H1 (cell line): ENCODE results near the gene C19orf85. TPM values are rescaled to one million over a fixed set of nuclear protein-coding genes. Genes with fewer than 3 reads are reported as not detected.

Source experiments
- CTCF ChIA-PET: fragments of 300-600 bp; sonication (Branson Sonifier 250); formaldehyde crosslinking; loops from one replicate; lab custom pipeline; 2021; ENCODE audit not compliant: partially characterized antibody; lab: Charles Lee
- POLR2A ChIA-PET: fragments of 300-600 bp; sonication (Branson Sonifier 250); formaldehyde crosslinking; loops from one replicate; lab custom pipeline; 2021; ENCODE audit warnings: inconsistent platforms; ENCODE audit not compliant: partially characterized antibody; lab: Charles Lee
- DNase-seq, 2 experiments: peaks; one replicate each; pipeline versions ENCODE4 v3.0.0 to v3.0.0-alpha.2; 2010 to 2022; ENCODE audit warnings: low spot score in 2 of 2, low read depth in 1 of 2, mixed read lengths in 1 of 2
- FAIRE-seq: peaks from 2 replicates; lab custom pipeline; 2011; peaks lifted over from hg19 to GRCh38; lab: Jason Lieb, UNC
- H2AFZ ChIP-seq: 2 replicates; pipeline ENCODE4 v1.8.1; 2012; ENCODE audit warnings: low read length, inconsistent platforms
- H2AK5ac ChIP-seq: 2 replicates; pipeline ENCODE4 v1.6.1; 2013; ENCODE audit warnings: low read depth, low read length
- H2BK120ac ChIP-seq: replicated peaks from 2 replicates; pipeline ENCODE3; 2013; ENCODE audit warnings: low read depth, low read length, inconsistent platforms
- H2BK12ac ChIP-seq: 2 replicates; pipeline ENCODE4 v1.6.1; 2013; ENCODE audit warnings: low read depth, low read length
- H2BK15ac ChIP-seq: 2 replicates; pipeline ENCODE4 v1.6.1; 2013; ENCODE audit warnings: low read length
- H2BK20ac ChIP-seq: 2 replicates; pipeline ENCODE4 v1.6.1; 2013; ENCODE audit warnings: low read length
- H2BK5ac ChIP-seq: 2 replicates; pipeline ENCODE4 v1.6.1; 2013; ENCODE audit warnings: low read depth, low read length
- H3K14ac ChIP-seq: 2 replicates; pipeline ENCODE4 v1.6.1; 2013; ENCODE audit warnings: inconsistent platforms; ENCODE audit not compliant: insufficient read length
- H3K18ac ChIP-seq: 2 replicates; pipeline ENCODE4 v1.6.1; 2013; ENCODE audit warnings: low read length; ENCODE audit errors: extremely low read depth
- H3K23ac ChIP-seq: 2 replicates; pipeline ENCODE4 v1.6.1; 2013; ENCODE audit warnings: inconsistent platforms; ENCODE audit not compliant: insufficient read length
- H3K23me2 ChIP-seq: 2 replicates; pipeline ENCODE4 v1.6.1; 2013; ENCODE audit warnings: low read depth, low read length
- H3K27ac ChIP-seq: 2 replicates; pipeline ENCODE4 v1.6.1; 2011; ENCODE audit warnings: low read depth, low read length, inconsistent platforms
- H3K27me3 ChIP-seq, 4 experiments: replicated peaks in 1 of 4; 1 replicate in 1 of 4; 2 replicates in 3 of 4; pipeline versions ENCODE4 v1.6.1 to v1.8.1; 2011 to 2013; ENCODE audit warnings: low read length in 3 of 4, mild to moderate bottlenecking in 3 of 4, inconsistent platforms in 2 of 4, mixed read lengths in 2 of 4, moderate library complexity in 1 of 4; ENCODE audit not compliant: control insufficient read depth in 3 of 4, insufficient read depth in 3 of 4; ENCODE audit errors: extremely low read depth in 1 of 4
- H3K36me3 ChIP-seq, 4 experiments: 2 replicates each; pipeline versions ENCODE4 v1.6.1 to v1.8.1; 2011 to 2013; ENCODE audit warnings: mild to moderate bottlenecking in 4 of 4, low read length in 3 of 4, moderate library complexity in 2 of 4, control low read depth in 1 of 4, inconsistent platforms in 1 of 4; ENCODE audit not compliant: insufficient read depth in 4 of 4, control insufficient read depth in 2 of 4
- H3K4ac ChIP-seq: replicated peaks from 2 replicates; pipeline ENCODE3; 2013; ENCODE audit warnings: low read length, low read depth, mixed read lengths, inconsistent platforms; ENCODE audit not compliant: insufficient read length
- H3K4me1 ChIP-seq, 4 experiments: replicated peaks in 1 of 4; 1 replicate in 1 of 4; 2 replicates in 3 of 4; pipeline versions ENCODE4 v1.6.1 to v1.8.1; 2011 to 2013; ENCODE audit warnings: low read length in 3 of 4, inconsistent platforms in 2 of 4, mixed read lengths in 1 of 4; ENCODE audit not compliant: insufficient read depth in 4 of 4, control insufficient read depth in 3 of 4
- H3K4me2 ChIP-seq, 2 experiments: 2 replicates each; pipeline versions ENCODE4 v1.6.1 to v1.8.1; 2011 to 2013; ENCODE audit warnings: low read depth in 2 of 2, low read length in 2 of 2, control low read depth in 1 of 2, inconsistent platforms in 1 of 2, mild to moderate bottlenecking in 1 of 2; ENCODE audit not compliant: insufficient read depth in 1 of 2
- H3K4me3 ChIP-seq, 4 experiments: fragments of 200-600, 300-600 bp in 1 of 4; sonication (generic), shearing (Covaris generic), sonication (Bioruptor Twin) in 1 of 4; 2 replicates each; pipeline versions ENCODE4 v1.5.1 to v1.8.1; 2011 to 2016; ENCODE audit warnings: low read length in 4 of 4, low read depth in 3 of 4, control low read depth in 2 of 4, inconsistent platforms in 2 of 4, mild to moderate bottlenecking in 2 of 4, mixed read lengths in 1 of 4, moderate library complexity in 1 of 4; ENCODE audit not compliant: insufficient read depth in 2 of 4; ENCODE audit errors: extremely low read depth in 1 of 4
- H3K56ac ChIP-seq: replicated peaks from 2 replicates; pipeline ENCODE3; 2013; ENCODE audit warnings: low read depth, mild to moderate bottlenecking, mixed read lengths, low read length, inconsistent platforms; ENCODE audit not compliant: insufficient read length
- H3K79me1 ChIP-seq: 2 replicates; pipeline ENCODE4 v1.6.1; 2013; ENCODE audit warnings: low read depth, low read length, control low read depth
- H3K79me2 ChIP-seq, 2 experiments: 2 replicates each; pipeline versions ENCODE4 v1.6.1 to v1.8.1; 2012 to 2013; ENCODE audit warnings: low read length in 2 of 2, mild to moderate bottlenecking in 2 of 2, inconsistent platforms in 1 of 2; ENCODE audit not compliant: insufficient read depth in 2 of 2, control insufficient read depth in 1 of 2
- H3K9ac ChIP-seq, 4 experiments: replicated peaks in 1 of 4; 1 replicate in 1 of 4; 2 replicates in 3 of 4; pipeline versions ENCODE4 v1.6.1 to v1.8.1; 2011 to 2013; ENCODE audit warnings: low read depth in 3 of 4, low read length in 3 of 4, control low read depth in 2 of 4, mild to moderate bottlenecking in 2 of 4, moderate library complexity in 2 of 4, inconsistent platforms in 1 of 4; ENCODE audit errors: extremely low read depth in 1 of 4
- H3K9me3 ChIP-seq, 2 experiments: 2 replicates each; pipeline versions ENCODE4 v1.6.1 to v1.8.1; 2012 to 2013; ENCODE audit warnings: mild to moderate bottlenecking in 2 of 2, moderate library complexity in 2 of 2, control low read depth in 1 of 2, inconsistent platforms in 1 of 2, low read depth in 1 of 2, low read length in 1 of 2, mixed read lengths in 1 of 2; ENCODE audit not compliant: insufficient read depth in 2 of 2
- H4K20me1 ChIP-seq, 2 experiments: replicated peaks in 1 of 2; 2 replicates each; pipeline versions ENCODE3 to v1.8.1; 2011 to 2013; ENCODE audit warnings: inconsistent platforms in 2 of 2, low read length in 2 of 2, mild to moderate bottlenecking in 1 of 2; ENCODE audit not compliant: insufficient read depth in 2 of 2, control insufficient read depth in 1 of 2
- H4K5ac ChIP-seq: 2 replicates; pipeline ENCODE4 v1.6.1; 2013; ENCODE audit warnings: low read length, low read depth, mixed read lengths, inconsistent platforms; ENCODE audit not compliant: insufficient read length
- H4K8ac ChIP-seq: 2 replicates; pipeline ENCODE4 v1.8.0; 2013; ENCODE audit warnings: mild to moderate bottlenecking, moderate library complexity, low read length, inconsistent platforms; ENCODE audit not compliant: insufficient read depth; ENCODE audit errors: extremely low read depth
- H4K91ac ChIP-seq: replicated peaks from 2 replicates; pipeline ENCODE3; 2013; ENCODE audit warnings: low read length, mixed read lengths, inconsistent platforms; ENCODE audit not compliant: insufficient read length
- KDM1A ChIP-seq: fragments of 200-600, 300-600 bp; sonication (generic); IDR thresholded peaks from 2 replicates; pipeline ENCODE4 v1.7.1; 2016; ENCODE audit warnings: mild to moderate bottlenecking, low read length, borderline replicate concordance
- MAFK ChIP-seq: IDR thresholded peaks from 2 replicates; pipeline ENCODE4 v1.6.1; 2012; ENCODE audit warnings: low read depth, mild to moderate bottlenecking, improper control_type of control experiment, low read length
- WGBS, 2 experiments: shearing (Covaris generic) in 1 of 2; methylation state at CpG; one replicate each; pipeline versions ENCODE4 v1.1.6 to v1.1.7; 2013 to 2015; ENCODE audit warnings: low lambda C conversion rate in 2 of 2, mixed read lengths in 2 of 2, inconsistent platforms in 1 of 2, low coverage in 1 of 2, missing lambda C conversion rate in 1 of 2; ENCODE audit not compliant: insufficient replicate concordance in 2 of 2, insufficient coverage in 1 of 2, insufficient read length in 1 of 2; ENCODE audit errors: extremely low coverage in 1 of 2, missing lambda C conversion rate in 1 of 2; 5-methylcytosine and 5-hydroxymethylcytosine counted together
- polyA plus RNA-seq, 7 experiments: library from polyadenylated mRNA; depleted of rRNA in 3 of 7; stranded (reverse) in 5 of 7; unstranded in 2 of 7; fragments of >200 nt in 5 of 7; fragments of 200-250 nt in 2 of 7; gene quantifications; 1 replicate in 5 of 7; 2 replicates in 1 of 7; 4 replicates in 1 of 7; pipeline versions ENCODE4 v1.2.1 to v1.2.3, GENCODE V29; 2011 to 2013; ENCODE audit warnings: missing spikeins in 2 of 7, mixed read lengths in 2 of 7
- total RNA-seq: library from RNA; stranded (reverse); fragmentation: NEBNext Ultra II Directional; extraction: Animal tissue kit (Norgen Biotek cat#: 25700); gene quantifications from 2 replicates; pipeline ENCODE4 v1.2.1, GENCODE V29; 2021

Gene C19orf85
- total and polyA plus RNA-seq, 2 of the 8 experiments (the other 6 are each of a cell fraction or from before 2014, with no cell fraction given): 2.2 to 3.2 TPM

GRCh38 chr19:55439052-55439451 is 25.5 kb downstream of the C19orf85 start:
- H3K36me3 ChIP-seq: no peaks in the 10 kb centered on the region
- no peak for DNase-seq
- peaks cover 6 to 25% of the 10 kb centered on the region in 2 experiments for H4K20me1 ChIP-seq
- no peak overlapping the region for H3K4me2 ChIP-seq
- POLR2A ChIA-PET: interaction anchor here (0.7 to 4.0 kb wide), 3 partner anchors 10 to 217 kb away, joined by 3 to 48 read pairs (median 4); partner anchors contain the start of gene UBE2S
- FAIRE-seq: no peak
- no peak overlapping the region for H2AFZ ChIP-seq
- H3K14ac ChIP-seq: no peak overlapping the region
- no peak overlapping the region for H3K9ac ChIP-seq
- CTCF ChIA-PET: interaction anchor here (0.8 to 1.3 kb wide), 3 partner anchors 21 to 150 kb away, joined by 3 to 5 read pairs (median 3); no protein-coding TSS in a partner anchor
- 0 out of 2 replicates have a peak, but pooled peaks have one; percentile 62 for TF ChIP-seq KDM1A
- no peak for TF ChIP-seq MAFK
- H2BK20ac ChIP-seq: no peak overlapping the region
- H2BK15ac ChIP-seq: no peak overlapping the region
- no peak overlapping the region for H3K23ac ChIP-seq
- H3K9me3 ChIP-seq: no peaks in the 10 kb centered on the region
- no peak overlapping the region for H3K4me3 ChIP-seq
- H4K91ac ChIP-seq: no peak overlapping the region
- H3K23me2 ChIP-seq: peaks cover 26% of the 10 kb centered on the region; the same call in 1 of the 2 replicates
- 77% methylated on average over 5 of the region's 5 CpGs; no CpG with 5 or more reads in 1 of the 2 experiments for WGBS, 2 experiments
- no peak overlapping the region for H3K27ac ChIP-seq
- H4K5ac ChIP-seq: no peak overlapping the region
- no peak overlapping the region for H3K4ac ChIP-seq
- H3K18ac ChIP-seq: no peak overlapping the region
- H3K4me1 ChIP-seq: peaks cover 6 to 21% (median 9%) of the 10 kb centered on the region in 4 experiments
- peaks cover 27 to 59% (median 51%) of the 10 kb centered on the region in 4 experiments for H3K27me3 ChIP-seq
- H4K8ac ChIP-seq: no peak overlapping the region
- no peak overlapping the region for H3K56ac ChIP-seq
- peaks cover 6% of the 10 kb centered on the region for H3K79me1 ChIP-seq
- no peak overlapping the region for H2BK120ac ChIP-seq
- 0 out of 2 replicates have a peak overlapping the region, but pooled peaks have one; percentile 60 for H2AK5ac ChIP-seq
- H3K79me2 ChIP-seq: no peaks in the 10 kb centered on the region
- H2BK12ac ChIP-seq: peak overlapping the region; percentile 27; the same call in 1 of the 2 replicates
- no peak overlapping the region for H2BK5ac ChIP-seq
